ENCODE results near the gene MTFR1L.

- TF ChIP-seq POLR2AphosphoS5 (IDR thresholded peaks at IDR 0.05; ENCODE audit: low read depth, low read length) (no peak), ELF1 (IDR thresholded peaks at IDR 0.05) (no peak), CTCF (IDR thresholded peaks at IDR 0.05) (no peak), IRF3 (IDR thresholded peaks at IDR 0.05; ENCODE audit: low read depth, low read length) (no peak)
- TF ChIP-seq, protein P1, sequence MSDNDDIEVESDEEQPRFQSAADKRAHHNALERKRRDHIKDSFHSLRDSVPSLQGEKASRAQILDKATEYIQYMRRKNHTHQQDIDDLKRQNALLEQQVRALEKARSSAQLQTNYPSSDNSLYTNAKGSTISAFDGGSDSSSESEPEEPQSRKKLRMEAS (IDR thresholded peaks at IDR 0.05; ENCODE audit: low read depth): no peak
These were observed 44.6 kb upstream of the MTFR1L start for GRCh38 chr1:25774921-25775771.
